Lower leg skin (tissue), 3 donors: Measurements from ENCODE around the gene TNS3.

Experiments
- POLR2A ChIP-seq, 2 donors: fragments of 450-650 bp; IDR thresholded peaks; one replicate each; pipeline ENCODE4 v1.6.1; 2016 to 2017; ENCODE audit warnings: antibody characterized with exemption in 2 of 2, mild to moderate bottlenecking in 1 of 2, moderate library complexity in 1 of 2
- TF ChIP-seq, protein P1 (sequence below), 3 donors: fragments of 450-650 bp; IDR thresholded peaks; one replicate each; pipeline ENCODE4 v1.5.1; 2016; ENCODE audit warnings: antibody characterized with exemption in 3 of 3, mild to moderate bottlenecking in 3 of 3, moderate library complexity in 2 of 3

DNA sequence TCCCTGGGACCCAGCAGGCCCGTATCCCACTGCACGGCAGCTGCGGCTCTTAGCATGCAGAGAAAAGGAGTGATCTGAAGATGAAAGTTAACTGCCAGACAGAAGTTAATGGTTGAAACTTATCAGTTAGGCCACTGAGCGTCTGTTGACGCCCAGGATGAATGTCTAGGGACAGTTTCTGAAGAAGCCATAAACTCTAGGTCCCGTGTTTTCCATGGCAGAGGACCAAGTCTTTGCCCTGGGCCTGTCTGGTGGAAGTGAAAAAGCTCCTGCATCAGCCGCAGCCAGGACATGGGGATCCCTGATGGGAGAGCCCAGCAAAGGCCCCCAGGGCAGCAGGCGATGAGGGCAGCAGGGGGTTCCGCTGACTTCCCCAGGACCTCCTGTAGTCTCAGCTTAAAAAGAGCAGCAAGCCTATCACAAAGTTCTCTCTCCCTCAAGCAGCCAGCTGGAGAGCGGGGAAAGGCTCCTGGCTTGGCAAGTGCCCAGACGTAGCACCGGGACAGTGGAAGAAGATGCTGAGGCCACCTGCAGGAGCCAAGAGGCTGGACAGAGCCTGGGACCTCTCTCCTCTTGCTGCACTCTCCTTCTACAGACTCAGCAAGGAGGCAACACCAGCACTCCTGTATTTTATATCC lies 79.6 kb downstream of the TNS3 start:
- TF ChIP-seq POLR2A (IDR thresholded peaks at IDR 0.05): no peak
- TF ChIP-seq, protein P1, sequence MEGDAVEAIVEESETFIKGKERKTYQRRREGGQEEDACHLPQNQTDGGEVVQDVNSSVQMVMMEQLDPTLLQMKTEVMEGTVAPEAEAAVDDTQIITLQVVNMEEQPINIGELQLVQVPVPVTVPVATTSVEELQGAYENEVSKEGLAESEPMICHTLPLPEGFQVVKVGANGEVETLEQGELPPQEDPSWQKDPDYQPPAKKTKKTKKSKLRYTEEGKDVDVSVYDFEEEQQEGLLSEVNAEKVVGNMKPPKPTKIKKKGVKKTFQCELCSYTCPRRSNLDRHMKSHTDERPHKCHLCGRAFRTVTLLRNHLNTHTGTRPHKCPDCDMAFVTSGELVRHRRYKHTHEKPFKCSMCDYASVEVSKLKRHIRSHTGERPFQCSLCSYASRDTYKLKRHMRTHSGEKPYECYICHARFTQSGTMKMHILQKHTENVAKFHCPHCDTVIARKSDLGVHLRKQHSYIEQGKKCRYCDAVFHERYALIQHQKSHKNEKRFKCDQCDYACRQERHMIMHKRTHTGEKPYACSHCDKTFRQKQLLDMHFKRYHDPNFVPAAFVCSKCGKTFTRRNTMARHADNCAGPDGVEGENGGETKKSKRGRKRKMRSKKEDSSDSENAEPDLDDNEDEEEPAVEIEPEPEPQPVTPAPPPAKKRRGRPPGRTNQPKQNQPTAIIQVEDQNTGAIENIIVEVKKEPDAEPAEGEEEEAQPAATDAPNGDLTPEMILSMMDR (IDR thresholded peaks at IDR 0.05): no peak
